Measurements from ENCODE around the gene CASZ1.

DNA sequence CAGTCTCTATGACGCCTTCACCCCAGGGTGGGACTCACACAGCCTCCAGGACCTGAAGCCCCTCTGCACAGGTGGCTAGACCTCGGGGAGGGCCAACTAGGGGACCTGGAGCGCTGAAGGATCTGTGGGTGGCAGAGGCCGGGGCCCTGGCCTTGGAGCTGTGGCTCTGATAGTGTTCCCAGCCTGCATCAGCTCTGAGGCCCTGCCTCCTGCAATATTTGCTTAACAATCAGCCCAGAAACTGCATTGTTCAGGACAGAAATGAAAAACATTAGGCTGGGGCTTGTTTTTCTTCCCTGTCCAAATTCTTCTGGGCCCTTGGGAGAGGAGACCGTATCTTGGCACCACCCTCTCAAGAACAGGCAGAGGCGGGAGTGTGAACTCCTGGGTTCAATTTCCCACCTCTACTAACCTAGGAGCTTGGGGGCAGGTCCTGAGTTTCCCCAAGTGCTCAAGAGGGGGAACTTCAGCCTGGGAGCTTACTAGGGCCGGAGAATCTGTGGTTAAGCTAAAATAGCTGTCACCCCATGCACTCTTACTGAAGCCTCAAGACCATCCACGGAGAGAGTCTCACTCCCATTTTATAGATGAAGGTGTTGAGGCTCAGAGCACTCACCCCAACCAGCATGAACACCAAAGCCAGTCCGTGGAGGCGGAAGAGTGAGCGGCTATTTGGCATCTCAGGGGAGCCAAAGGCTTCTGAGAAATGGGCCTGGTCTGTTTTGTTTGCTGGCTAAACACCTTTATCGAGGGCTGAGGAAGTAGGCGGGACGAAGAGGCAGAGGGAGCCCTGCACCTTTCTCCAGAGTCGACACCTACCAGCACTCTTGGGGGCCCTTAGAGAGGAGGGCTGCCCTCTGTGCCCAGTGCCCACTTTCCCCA, 18.8 kb upstream of the CASZ1 start:
- TF ChIP-seq, protein P1, sequence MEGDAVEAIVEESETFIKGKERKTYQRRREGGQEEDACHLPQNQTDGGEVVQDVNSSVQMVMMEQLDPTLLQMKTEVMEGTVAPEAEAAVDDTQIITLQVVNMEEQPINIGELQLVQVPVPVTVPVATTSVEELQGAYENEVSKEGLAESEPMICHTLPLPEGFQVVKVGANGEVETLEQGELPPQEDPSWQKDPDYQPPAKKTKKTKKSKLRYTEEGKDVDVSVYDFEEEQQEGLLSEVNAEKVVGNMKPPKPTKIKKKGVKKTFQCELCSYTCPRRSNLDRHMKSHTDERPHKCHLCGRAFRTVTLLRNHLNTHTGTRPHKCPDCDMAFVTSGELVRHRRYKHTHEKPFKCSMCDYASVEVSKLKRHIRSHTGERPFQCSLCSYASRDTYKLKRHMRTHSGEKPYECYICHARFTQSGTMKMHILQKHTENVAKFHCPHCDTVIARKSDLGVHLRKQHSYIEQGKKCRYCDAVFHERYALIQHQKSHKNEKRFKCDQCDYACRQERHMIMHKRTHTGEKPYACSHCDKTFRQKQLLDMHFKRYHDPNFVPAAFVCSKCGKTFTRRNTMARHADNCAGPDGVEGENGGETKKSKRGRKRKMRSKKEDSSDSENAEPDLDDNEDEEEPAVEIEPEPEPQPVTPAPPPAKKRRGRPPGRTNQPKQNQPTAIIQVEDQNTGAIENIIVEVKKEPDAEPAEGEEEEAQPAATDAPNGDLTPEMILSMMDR (IDR thresholded peaks at IDR 0.05), result no peak
- no peak for TF ChIP-seq POLR2A (IDR thresholded peaks at IDR 0.05)

Data from adrenal gland (tissue), 5 donors.